ENCODE results near the gene IL18.
A peak's percentile ranks its signal among the peaks of the same experiment; 100 is the strongest.
"Not testable (repeated sequence)": the region's sequence is repeated elsewhere in the genome, so short reads cannot be mapped to it uniquely, and the experiment has no call there.

IL18 gene

DNA sequence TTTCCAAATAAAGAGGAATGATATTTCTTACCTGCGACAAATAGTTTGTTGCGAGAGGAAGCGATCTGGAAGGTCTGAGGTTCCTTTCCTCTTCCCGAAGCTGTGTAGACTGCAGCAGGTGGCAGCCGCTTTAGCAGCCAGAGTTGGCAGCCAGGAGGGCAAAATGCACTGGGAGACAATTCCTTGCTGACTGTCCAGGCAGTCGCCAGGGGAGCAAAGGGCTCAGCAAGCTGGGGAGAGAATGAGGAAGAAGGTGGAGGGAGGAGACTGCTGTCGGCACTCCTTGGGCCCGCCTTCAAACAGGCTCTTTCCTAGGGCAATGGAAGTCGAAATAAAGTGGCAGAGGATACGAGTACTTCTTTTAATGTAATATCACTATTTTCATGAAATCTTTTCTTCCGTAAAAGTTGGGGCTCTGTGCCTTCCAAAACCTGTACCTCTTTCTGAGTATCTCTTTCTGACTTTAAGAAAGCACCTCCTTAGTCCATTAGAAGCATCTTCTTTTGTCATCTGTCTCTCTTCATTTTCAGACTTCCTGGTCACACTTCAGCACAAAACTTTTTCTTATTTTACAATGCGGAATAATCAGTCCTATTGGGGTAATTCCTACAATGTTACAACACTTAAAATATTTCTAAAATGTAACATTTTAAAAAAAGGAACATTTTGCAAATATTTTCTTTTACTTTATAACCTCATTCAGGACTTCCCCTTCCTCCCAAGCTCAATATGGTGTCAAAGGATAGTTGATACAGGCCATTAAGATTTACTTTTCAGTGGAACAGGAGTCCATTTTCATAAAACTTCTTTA is at the start of gene IL18:
Gene IL18, minus strand, starts transcription at position 220 of the 811 bp plus-strand sequence. CDS start 9,041 bp downstream, outside the sequence.
- no peak for FAIRE-seq

DNA sequence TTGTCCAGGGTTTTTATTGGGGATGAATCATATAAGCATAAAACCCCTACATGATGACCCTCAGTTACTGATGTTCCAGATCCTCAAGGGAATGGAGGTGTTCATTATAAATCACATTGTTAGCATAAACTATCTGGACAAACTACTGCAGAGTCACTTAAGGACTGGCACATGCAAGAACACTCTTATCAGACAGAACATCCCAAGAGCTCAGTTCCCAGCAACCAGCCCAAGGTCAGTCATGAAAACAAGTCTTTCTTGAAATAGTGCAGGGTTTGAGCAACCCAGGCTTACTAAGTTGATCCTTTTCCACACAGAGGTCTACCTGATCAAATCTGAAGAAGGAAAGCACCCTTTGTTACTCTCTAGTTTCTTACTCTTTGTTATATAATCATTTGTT is 48.8 kb upstream of the IL18 start:
- FAIRE-seq: no peak

DNA sequence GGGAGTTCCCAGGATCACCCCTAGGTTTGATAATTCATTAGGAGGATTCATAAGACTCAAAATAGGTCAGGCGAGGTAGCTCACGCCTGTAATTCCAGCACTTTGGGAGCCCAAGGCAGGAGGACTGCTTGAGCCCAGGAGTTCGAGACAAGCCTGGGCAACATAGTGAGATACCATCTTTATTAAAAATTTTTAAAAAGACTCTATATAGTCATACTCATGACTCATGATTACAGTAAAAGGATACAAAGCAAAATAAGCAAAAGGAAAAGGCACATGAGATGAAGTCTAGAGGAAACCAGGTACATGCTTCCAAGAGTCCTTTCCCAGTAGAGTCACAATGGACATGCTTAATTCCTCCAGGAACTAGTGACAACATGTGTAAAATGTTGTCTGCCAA is 48.4 kb upstream of the IL18 start:
- no peak for FAIRE-seq

DNA sequence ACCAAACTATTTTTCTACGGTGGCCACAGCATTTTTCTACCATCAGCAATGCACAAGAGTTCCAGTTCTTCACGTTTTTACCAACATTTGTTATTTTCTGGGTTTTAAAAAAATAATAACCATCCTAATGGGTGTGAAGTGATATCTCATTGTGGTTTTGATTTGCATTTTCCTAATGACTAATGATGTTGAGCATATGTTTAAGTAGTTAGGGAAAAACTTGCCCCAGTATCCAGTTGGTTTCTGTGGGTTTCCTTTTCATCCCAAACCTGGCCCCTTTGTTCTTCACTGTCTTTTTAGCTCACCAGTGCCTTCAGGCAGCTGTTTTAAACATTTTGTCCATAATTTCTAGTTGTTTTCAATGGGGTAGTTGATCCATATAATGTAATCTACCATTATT is 47.6 kb upstream of the IL18 start:
- no peak for FAIRE-seq

DNA sequence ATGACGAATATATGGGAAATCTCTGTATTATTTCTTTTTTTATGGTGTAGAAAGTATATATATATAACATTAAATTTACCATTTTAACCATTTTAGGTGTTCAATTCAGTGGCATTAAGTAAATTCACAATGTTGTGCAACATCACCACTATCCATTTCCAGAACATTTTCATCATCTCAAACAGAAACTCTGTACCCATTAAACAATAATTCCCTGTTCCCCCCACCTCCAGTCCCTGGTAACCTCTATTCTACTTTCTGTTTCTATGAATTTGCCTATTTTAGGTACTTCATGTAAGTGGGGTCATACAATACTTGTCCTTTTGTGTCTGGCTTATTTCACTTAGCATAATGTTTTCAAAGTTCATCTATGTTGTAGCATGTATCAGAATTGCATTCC is 47.0 kb upstream of the IL18 start:
- FAIRE-seq: no peak

DNA sequence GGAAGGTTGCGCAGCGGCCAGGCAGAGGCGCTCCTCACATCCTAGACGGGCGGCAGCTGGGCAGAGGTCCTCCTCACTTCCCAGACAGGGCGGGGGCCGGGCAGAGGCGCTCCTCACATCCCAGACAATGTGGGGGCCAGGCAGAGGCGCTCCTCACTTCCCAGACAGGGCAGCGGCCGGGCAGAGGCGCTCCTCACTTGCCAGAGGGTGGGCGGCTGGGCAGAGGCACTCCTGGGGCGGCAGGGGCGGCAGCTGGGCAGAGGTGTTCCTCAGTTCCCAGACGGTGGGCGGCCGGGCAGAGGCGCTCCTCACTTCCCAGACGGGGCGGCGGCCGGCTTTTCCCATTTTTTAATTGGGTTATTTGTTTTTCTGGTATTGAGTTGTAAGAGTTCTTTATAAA is 42.2 kb upstream of the IL18 start:
- no peak for FAIRE-seq

DNA sequence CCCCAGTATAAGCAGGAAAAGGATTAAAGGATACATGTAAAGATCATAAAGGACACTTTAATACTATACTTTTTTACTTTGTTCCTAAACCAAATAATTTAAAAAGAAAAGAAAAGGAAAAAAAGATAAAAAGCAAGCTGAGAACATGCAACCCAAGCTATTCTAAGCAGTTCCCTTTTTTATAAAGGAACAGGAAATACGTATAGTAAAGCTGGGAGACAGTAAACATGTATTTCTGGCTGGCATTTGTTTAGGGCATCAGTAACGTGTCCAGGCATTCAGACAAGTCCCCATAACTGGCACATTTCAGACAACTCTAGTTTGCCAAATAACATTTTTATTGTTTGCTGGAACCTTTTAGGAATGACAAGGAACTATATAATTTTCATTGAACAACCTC is 36.4 kb upstream of the IL18 start:
- FAIRE-seq: no peak

DNA sequence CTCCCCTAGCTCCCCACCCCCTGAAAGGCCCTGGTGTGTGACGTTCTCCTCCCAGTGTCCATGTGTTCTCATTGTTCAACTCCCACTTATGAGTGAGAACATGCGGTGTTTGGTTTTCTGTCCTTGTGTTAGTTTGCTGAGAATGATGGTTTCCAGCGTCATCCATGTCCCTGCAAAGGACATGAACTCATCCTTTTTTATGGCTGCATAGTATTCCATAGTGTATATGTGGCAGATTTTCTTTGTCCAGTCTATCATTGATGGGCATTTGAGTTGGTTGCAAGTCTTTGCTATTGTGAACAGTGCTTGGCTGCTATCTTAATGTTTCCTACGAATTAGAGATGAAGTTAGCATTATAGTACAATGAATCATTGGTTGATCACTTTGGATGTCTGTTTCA is 35.2 kb upstream of the IL18 start:
- FAIRE-seq: not testable (repeated sequence)

DNA sequence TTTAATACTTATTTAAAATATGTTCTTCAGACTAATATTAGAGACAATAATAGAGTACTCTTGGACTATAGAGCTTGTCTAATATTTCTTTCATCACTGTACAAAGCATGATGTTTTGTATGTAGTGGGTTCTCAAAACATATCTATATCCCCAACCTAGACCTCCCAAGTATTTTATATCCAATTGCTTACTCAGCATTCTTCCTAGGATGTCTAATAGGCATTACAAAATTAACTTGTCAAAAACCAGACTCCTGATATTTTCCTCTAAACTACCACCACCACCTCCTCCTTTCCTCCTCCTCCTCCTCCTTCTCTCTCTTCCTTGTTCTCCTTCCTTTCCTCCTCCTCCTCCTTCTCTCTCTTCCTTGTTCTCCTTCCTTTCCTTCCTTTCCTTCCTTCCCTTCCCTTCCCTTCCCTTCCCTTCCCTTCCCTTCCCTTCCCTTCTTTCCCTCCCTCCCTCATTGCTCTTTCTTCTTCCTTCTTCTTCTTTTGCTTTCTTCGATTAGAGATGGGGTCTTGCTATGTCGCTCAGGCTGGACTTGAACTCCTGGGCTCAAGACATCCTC is 32.7 kb upstream of the IL18 start:
- FAIRE-seq: no peak

DNA sequence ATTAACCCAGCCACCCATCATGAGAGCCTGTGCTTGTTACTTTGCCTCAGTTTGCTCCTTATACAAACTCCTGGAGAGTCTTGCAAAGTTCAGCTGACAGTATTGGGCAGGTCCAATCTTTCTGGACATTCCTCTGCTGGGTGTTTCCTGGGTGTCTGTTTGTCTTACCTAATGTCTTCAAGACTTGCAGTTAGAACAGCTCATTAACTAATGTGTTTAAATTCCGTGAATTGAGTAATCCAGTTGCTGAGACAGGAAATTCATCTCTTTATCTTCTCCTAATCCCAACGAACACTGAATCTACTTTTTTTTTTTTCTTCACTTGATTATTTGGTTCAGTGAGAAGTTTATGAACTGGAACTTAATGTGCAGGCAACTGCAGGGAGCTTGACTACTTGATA is 32.1 kb upstream of the IL18 start:
- FAIRE-seq: no peak

DNA sequence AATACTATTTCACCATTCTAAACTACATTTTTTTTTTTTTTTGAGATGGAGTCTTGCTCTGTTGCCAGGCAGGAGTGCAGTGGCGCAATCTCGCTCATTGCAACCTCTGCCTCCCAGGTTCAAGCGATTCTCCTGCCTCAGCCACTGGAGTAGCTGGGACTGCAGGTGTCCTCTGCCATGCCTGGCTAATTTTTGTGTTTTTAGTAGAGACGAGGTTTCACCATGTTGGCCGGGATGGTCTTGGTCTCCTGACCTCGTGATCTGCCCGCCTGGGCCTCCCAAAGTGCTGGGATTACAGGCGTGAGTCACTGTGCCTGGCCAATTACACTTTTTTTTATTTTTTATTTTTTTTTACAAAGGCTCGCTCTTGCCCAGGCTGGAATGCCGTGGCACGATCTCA is 31.2 kb upstream of the IL18 start:
- FAIRE-seq: not testable (repeated sequence)

DNA sequence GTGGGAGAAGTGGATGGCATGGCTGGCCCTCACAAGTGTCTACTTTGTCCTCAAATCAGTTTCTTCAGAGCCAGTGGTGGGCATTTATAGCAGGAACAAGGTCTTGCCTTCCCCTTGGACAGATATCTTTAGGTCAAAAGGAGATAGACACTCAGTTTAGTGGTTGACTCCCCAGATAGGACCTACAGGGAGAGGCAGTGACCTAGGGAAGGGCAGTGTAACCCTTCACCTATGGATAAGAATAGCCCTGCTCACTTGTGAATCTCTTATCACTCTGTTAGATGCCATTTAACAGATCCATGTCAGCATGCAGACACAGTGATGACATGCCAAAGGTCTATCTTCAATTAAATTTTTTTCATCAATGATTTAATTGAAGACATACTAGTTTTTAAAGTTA is 22.4 kb upstream of the IL18 start:
- FAIRE-seq: no peak

DNA sequence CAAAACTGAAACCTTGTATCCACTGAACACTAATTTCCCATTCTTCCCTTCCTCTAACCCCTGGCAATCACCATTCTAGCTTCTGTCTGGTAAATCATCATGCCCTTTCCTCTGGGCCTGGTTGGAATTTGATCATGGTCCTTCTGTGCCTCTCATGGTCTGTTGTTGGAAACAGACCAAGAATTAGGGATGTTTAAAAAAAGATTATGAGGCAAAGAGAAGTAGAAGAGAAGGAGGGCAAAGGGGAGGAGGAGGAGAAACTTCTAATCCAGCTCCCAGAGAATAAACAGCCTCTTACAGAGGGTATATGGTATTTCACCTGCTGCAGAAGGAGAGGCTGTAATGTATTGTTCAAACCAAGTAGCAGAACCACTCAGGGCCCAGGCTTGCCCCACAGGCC is 22.0 kb upstream of the IL18 start:
- no peak for FAIRE-seq

DNA sequence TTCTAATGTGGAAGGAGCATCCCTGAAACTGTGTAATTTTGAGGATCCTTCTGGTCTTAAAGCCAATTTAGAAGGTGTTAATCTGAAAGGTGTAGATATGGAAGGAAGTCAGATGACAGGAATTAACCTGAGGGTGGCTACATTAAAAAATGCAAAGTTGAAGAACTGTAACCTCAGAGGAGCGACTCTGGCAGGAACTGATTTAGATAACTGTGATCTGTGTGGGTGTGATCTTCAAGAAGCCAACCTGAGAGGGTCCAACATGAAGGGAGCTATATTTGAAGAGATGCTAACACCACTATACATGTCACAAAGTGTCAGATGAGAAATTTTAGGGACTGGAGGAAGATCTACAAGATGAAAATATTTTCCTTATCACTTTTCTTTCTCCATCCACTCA is 19.0 kb upstream of the IL18 start:
- FAIRE-seq: no peak

DNA sequence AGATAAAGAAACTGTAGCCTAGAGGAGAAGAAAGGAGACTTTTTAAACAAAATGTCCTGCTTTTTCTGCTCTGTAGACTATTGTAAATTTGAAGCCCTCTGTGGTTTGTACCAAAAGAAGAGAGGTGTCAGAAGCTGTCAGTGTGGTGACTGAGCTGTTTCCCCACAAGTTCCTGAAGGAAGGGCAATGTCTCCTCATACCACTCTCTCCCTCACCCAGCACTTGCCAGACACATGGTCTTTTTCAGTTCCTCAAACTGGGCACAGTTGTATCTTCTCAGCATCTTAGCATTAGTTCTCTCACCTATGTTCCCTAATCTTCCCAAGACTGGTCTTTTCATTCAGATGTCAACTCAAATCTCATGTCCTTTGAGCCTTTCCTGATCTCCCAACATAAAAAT is 15.7 kb upstream of the IL18 start:
- FAIRE-seq: no peak

DNA sequence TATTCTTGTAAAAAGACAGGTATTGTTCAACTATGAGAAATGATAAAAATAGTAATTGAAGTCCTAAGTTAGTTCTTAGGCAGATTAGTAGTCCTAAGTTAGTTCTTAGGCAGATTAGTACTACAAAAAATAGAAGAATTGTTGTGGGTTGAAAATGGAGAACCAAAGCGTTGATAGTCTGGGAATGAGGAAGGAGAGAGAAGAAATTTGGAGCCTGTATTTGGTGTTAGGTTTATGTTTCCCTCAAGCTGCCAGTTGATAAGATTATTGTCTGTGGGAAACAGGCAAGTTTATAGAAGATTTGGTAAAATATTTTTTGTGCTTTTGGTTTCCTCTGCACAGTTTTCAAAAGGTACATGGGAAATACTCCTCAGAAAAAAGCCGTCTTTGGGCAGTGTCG is 15.0 kb upstream of the IL18 start:
- FAIRE-seq: no peak

DNA sequence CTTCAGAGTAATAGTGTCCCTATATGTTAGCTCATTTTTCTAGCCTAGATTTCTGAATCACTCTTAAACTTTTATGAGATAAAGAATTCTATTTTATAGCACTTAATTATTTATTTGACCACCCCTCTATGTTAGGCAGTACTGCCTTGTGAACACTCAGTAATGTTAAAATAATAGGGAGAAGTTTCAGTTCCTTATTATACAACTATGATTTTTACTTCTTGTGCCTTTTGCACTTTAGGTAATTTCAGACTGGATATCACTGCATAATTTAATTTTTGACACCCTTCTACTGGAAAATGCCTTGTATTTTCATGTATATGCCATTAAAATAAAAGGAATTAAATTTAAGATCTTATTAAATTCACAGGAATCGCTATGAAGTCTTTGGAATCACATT is 14.5 kb upstream of the IL18 start:
- no peak for FAIRE-seq

DNA sequence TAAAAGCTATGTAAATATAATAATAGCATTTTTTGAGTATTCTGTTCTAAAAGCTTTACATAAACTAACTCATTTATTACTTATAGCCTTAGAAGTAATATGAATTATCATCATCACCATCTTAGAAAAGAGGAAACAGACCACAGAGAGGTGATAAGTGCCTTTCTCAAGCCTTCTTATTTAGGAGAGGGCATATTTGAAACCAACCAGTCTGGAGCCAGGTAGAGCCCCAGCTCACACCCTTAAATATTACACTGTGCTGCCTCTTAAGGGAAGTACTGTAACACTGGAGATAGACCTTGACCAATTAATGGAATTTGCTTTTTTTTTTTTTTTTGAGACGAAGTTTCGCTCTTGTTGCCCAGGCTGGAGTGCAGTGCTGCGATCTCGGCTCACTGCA is 13.7 kb upstream of the IL18 start:
- no peak for FAIRE-seq

DNA sequence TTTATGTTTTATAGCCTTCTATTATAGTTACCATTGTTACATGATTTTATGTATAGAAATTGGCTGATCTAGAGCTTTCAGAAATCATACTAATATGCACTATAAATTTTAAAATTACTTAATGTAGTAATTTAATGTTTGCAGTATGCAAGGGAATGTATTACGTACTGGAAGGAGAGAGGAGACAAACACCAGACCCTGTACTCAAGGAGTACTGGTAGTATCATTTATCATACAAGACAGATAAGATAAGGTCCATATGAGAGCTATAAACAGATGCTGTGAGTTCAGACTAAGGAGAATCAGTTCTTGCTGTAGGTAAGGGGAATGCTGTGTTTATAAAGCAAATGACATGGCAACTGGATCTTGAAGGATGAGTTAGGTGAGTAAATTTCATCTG is 12.2 kb upstream of the IL18 start:
- FAIRE-seq: no peak

DNA sequence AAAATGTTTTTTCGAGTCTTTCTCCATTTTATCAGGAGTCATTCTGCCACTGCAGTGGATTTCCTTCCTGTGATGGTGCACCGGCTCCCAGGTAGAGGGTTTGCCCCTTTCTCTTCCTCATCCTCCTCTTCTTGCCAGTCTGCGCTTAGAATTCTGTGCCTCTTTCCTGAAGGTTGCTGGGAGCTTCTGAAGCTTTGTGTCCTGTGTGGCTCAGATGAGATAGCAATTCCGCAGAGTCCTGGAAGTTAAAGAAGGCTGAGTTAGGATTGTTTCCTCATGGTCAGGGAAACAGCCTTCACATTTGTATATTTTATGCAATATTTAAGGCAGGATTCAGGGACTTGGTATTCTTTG is 11.7 kb upstream of the IL18 start:
- FAIRE-seq: no peak

DNA sequence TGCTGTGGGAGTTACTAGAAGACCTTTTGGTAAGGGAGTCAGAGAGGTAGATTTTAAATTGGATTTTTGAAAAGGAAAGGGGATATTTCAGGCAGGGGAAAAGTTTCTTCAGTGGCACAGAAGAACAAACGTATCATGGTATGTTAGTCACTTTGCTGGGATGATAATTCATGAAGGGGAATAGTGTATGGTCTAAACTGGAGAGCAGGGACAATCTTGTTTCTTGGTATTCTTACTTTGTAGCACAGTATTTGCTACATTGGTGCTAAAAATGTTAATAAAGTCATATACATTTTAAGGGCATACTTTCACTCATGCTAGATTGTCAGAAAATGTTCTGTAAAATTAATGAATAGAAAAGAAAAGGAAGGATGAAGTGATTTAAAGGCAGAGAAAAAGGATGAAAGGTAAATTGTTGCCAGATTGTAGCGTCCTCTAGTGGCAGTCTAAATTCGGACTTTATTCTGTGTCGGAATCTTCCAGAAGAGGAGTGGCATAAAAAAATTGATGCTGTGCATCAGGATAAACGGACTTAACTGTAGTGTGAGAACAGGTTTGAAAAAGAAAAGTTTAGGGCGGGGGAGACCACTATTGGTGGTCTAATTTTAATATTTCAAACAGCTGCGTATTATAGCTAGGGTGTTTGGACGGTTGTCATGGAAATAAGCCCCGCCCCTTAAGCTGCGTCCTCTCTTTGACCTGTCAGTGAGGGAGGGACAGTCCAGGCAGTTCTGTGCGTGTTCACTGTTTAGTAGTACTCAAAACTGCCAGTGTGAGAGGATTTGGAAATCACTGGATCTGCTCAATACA is 11.1 kb upstream of the IL18 start, which contains the start of gene BCO2:
Gene BCO2, plus strand, starts transcription at position 724 of the 810 bp plus-strand sequence. CDS start 90 bp downstream, outside the sequence.
- peak; percentile 90 for FAIRE-seq

DNA sequence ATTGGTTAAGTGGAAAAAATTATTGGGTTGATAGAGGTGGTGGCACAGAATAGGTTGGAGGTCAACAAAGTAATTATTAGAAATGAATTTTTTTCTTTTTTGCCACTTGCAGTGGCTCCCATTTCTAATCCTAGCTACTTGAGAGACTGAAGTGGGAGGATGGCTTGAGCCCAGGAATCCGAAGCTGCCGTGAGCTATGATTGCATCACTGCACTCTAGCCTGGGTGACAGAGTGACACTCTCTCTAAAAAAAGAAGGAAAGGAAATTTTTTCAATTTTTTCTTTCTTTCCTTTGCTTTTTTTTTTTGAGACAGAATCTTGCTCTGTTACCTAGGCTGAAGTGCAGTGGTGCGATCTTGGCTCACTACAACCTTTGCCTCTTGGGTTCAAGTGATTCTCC is 9.3 kb upstream of the IL18 start:
- no peak for FAIRE-seq

DNA sequence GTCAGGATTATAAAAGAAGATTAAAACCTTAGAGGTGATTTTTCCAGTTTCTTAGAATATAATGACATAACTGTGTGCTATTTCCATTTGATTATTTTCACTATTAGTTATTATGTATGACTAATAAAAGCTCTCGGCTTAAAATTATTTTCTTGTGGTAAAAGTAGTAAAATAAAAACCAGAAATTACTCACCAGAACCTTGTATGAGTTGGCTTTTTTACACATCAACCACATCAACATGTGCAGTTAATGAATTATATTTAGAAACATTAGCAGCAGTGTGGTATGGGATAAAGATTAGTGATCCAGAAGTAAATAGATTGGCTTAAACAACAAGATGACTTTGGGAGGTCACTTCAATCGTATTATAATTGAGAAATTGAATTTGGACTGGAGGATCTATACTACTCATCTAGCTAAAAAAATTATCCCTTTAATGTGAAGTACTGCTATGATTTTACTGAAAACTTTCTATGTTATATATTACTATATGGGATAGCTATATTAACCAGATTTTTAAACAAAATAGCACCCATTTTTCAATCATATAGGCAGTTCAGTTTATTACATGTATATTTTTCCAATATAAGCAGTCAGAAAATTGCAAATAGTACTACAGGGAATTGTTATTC is 8.6 kb upstream of the IL18 start:
- FAIRE-seq: no peak

DNA sequence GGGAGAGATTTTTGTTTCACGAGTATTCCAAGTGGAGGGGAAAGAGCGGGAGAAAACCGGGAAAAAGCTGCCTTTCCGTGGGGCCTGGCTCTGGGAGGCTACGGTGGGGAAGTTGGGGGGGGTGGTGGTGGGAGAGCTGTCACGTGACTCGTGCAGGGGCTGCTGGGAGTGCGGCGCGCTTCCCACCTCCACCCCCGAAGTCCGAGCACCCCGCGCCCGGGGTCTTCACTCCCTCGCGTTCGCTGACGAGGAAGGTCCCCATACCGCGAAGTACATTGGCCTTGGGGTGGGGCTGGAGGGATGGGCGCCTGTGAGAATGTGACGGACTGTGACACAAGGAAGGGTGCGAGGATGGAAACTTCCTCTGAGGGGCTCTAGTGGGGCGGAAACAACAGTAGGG is 3.3 kb upstream of the IL18 start, which contains the start of gene TEX12:
Gene TEX12, plus strand, starts transcription at position 228 of the 400 bp plus-strand sequence. CDS start 1,897 bp downstream, outside the sequence.
- FAIRE-seq: no peak

Data from islet of Langerhans (tissue), 1 donor.